OCI-LY7 (cell line): ENCODE results near the gene NFKBIE. TPM values are rescaled to one million over a fixed set of nuclear protein-coding genes. Genes with fewer than 3 reads are reported as not detected.

Experiments used
- BruUV-seq: library from RNA; stranded (reverse); fragments of 400-500 nt; replicated peaks from 2 replicates; lab custom pipeline; 2021; lab: Mats Ljungman, UMichigan
- CTCF ChIA-PET: fragments of 300-600 bp; sonication (Branson Sonifier 250); formaldehyde crosslinking; loops from one replicate; lab custom pipeline; 2022; ENCODE audit warnings: antibody characterized with exemption; ENCODE audit not compliant: unreplicated experiment; lab: Charles Lee
- POLR2A ChIA-PET: fragments of 300-600 bp; sonication (Branson Sonifier 250); formaldehyde crosslinking; loops from one replicate; lab custom pipeline; 2022; ENCODE audit warnings: antibody characterized with exemption; lab: Charles Lee
- DNase-seq: peaks from one replicate; pipeline ENCODE4 v3.0.0-alpha.2; 2015; ENCODE audit warnings: low spot score
- H2AFZ ChIP-seq: fragments of 200-600 bp; sonication (generic), shearing (Covaris generic); 2 replicates; pipeline ENCODE4 v1.6.1; 2014; ENCODE audit warnings: mild to moderate bottlenecking, antibody characterized with exemption, low read length, moderate library complexity
- H3K27ac ChIP-seq: fragments of 200-600 bp; sonication (generic); 2 replicates; pipeline ENCODE4 v1.5.1; 2014; ENCODE audit warnings: mixed run types, low read depth, mild to moderate bottlenecking, moderate library complexity, low read length, inconsistent platforms; ENCODE audit not compliant: poor library complexity, severe bottlenecking
- H3K36me3 ChIP-seq: fragments of 200-600 bp; sonication (generic); 2 replicates; pipeline ENCODE4 v1.6.1; 2014; ENCODE audit warnings: mild to moderate bottlenecking, antibody characterized with exemption, low read length, moderate library complexity, mixed read lengths; ENCODE audit not compliant: insufficient read depth
- H3K4me1 ChIP-seq: fragments of 200-600 bp; sonication (generic); 2 replicates; pipeline ENCODE4 v1.5.1; 2014; ENCODE audit warnings: mild to moderate bottlenecking, low read length; ENCODE audit not compliant: insufficient read depth, poor library complexity, severe bottlenecking
- H3K4me2 ChIP-seq: fragments of 200-600 bp; sonication (generic); 2 replicates; pipeline ENCODE4 v1.6.1; 2014; ENCODE audit warnings: mild to moderate bottlenecking, low read length
- H3K4me3 ChIP-seq: fragments of 200-600 bp; sonication (generic); 2 replicates; pipeline ENCODE4 v1.5.1; 2014; ENCODE audit warnings: mild to moderate bottlenecking, low read depth, low read length; ENCODE audit not compliant: poor library complexity, severe bottlenecking
- H3K79me2 ChIP-seq: fragments of 200-600 bp; sonication (generic); 2 replicates; pipeline ENCODE4 v1.6.1; 2016; ENCODE audit warnings: low read depth, mild to moderate bottlenecking, low read length, moderate library complexity, mixed read lengths; ENCODE audit not compliant: insufficient read depth
- H3K9me2 ChIP-seq: fragments of 200-600 bp; sonication (generic); 2 replicates; pipeline ENCODE4 v1.6.1; 2016; ENCODE audit warnings: mild to moderate bottlenecking, low read length, mixed read lengths; ENCODE audit not compliant: insufficient read depth
- H3K9me3 ChIP-seq: fragments of 200-600 bp; sonication (generic); 2 replicates; pipeline ENCODE4 v1.6.1; 2014; ENCODE audit warnings: mild to moderate bottlenecking, mixed run types, low read length, mixed read lengths
- H4K20me1 ChIP-seq: fragments of 200-600 bp; sonication (generic); 2 replicates; pipeline ENCODE4 v1.6.1; 2014; ENCODE audit warnings: mild to moderate bottlenecking, antibody characterized with exemption, low read length, moderate library complexity, mixed read lengths; ENCODE audit not compliant: insufficient read depth
- CTCF ChIP-seq: fragments of 200-600 bp; sonication (generic); conservative IDR thresholded peaks from 2 replicates; pipeline ENCODE4 v1.5.1; 2014; ENCODE audit warnings: mild to moderate bottlenecking, antibody characterized with exemption, low read length, moderate library complexity, mixed read lengths
- EZH2phosphoT487 ChIP-seq: fragments of 200-600 bp; sonication (generic); IDR thresholded peaks from 2 replicates; pipeline ENCODE4 v1.6.1; 2018; ENCODE audit warnings: low read depth, borderline replicate concordance, mild to moderate bottlenecking, mixed run types, antibody characterized with exemption, low read length, moderate library complexity, mixed read lengths
- intact Hi-C: fragments of 100-400 bp; cut with micrococcal nuclease; formaldehyde crosslinking; loops from one replicate; pipeline ENCODE4 v1.10.0; 2022; ENCODE audit not compliant: unreplicated experiment
- total RNA-seq, 2 experiments: library from RNA; depleted of rRNA in 1 of 2; stranded (reverse); fragments of >200 nt in 1 of 2; shearing (Covaris generic) in 1 of 2; gene quantifications; 2 replicates each; pipeline ENCODE4 v1.2.3, GENCODE V29; 2014 to 2022

The NFKBIE gene
- total RNA-seq, 2 experiments from 2014 or later: 24.8 to 43.1 TPM

GRCh38 chr6:44309092-44309491 is 43.7 kb upstream of the NFKBIE start:
- Histone ChIP-seq H4K20me1 (no peaks in the 10 kb centered on the region), H3K9me3 (no peaks in the 10 kb centered on the region), H3K4me2 (no peak overlapping the region), H2AFZ (no peak overlapping the region), H3K27ac (no peak overlapping the region), H3K36me3 (peaks cover 67% of the 10 kb centered on the region), H3K4me3 (no peak overlapping the region), H3K79me2 (peaks cover 11% of the 10 kb centered on the region; the same call in 1 of the 2 replicates), H3K4me1 (peaks cover 10% of the 10 kb centered on the region), H3K9me2 (no peaks in the 10 kb centered on the region)
- ChIA-PET CTCF (interaction anchor here (0.6 kb wide), 2 partner anchors 37 to 216 kb away, joined by 3 read pairs; no protein-coding TSS in a partner anchor), POLR2A (interaction anchor here (1.2 to 2.0 kb wide), 2 partner anchors 14 to 24 kb away, joined by 3 to 4 read pairs; no protein-coding TSS in a partner anchor)
- BruUV-seq: no TSS peak
- intact Hi-C loops: no loop called here
- no peak for TF ChIP-seq EZH2phosphoT487
- TF ChIP-seq CTCF: no peak
- no peak for DNase-seq

- POLR2A ChIA-PET: interaction anchor here (0.7 to 2.0 kb wide), 2 partner anchors 12 to 165 kb away, joined by 4 to 9 read pairs; no protein-coding TSS in a partner anchor
Measured at GRCh38 chr6:44307217-44307616, 41.9 kb upstream of the NFKBIE start.

More at GRCh38 chr6:44307217-44307616, 41.9 kb upstream of the NFKBIE start:
- CTCF ChIA-PET: interaction anchor here (0.5 kb wide), 1 partner anchor 234 kb away, joined by 4 read pairs; no protein-coding TSS in a partner anchor
- Histone ChIP-seq H3K79me2 (peaks cover 4% of the 10 kb centered on the region; the same call in 1 of the 2 replicates), H3K9me2 (no peaks in the 10 kb centered on the region), H3K4me2 (no peak overlapping the region), H3K4me1 (peaks cover 6% of the 10 kb centered on the region), H3K27ac (no peak overlapping the region), H4K20me1 (no peaks in the 10 kb centered on the region), H2AFZ (no peak overlapping the region), H3K9me3 (no peaks in the 10 kb centered on the region), H3K36me3 (peaks cover 85% of the 10 kb centered on the region), H3K4me3 (no peak overlapping the region)
- no peak for TF ChIP-seq CTCF
- no peak for TF ChIP-seq EZH2phosphoT487
- intact Hi-C loops: no loop called here
- DNase-seq: no peak
- BruUV-seq: no TSS peak
